Activated naive CD4-positive, alpha-beta T cell treated with anti-CD3 and anti-CD28 coated beads, Interleukin-2, amount 50 U/mL, for 72 hours (primary cell): Measurements from ENCODE around the gene CTSZ. TPM values are rescaled to one million over a fixed set of nuclear protein-coding genes. Genes with fewer than 3 reads are reported as not detected.

ENCODE experiments used
- ATAC-seq, 2 donors: fragments of 150-1000 bp; cut with Tn5 transposase; 2 replicates each; pipeline ENCODE4 v1.10.0; 2021; ENCODE audit warnings: mild to moderate bottlenecking in 2 of 2, moderate library complexity in 2 of 2
- DNase-seq, 2 donors: peaks; one replicate each; pipeline ENCODE4 v3.0.0; 2021 to 2022; ENCODE audit warnings: low spot score in 2 of 2
- H3K27ac Mint-ChIP-seq, 2 donors: one replicate each; pipeline ENCODE4 v1.8.0; 2022; ENCODE audit warnings: mild to moderate bottlenecking in 2 of 2, mixed read lengths in 2 of 2
- H3K36me3 Mint-ChIP-seq, 2 donors: one replicate each; pipeline ENCODE4 v1.8.0; 2022; ENCODE audit warnings: mixed read lengths in 2 of 2
- H3K9me3 Mint-ChIP-seq, 2 donors: one replicate each; pipeline ENCODE4 v1.8.0; 2022; ENCODE audit warnings: mixed read lengths in 2 of 2
- total RNA-seq, 2 donors: library from RNA; stranded (reverse); gene quantifications; one replicate each; pipeline ENCODE4 v1.2.3, GENCODE V29; 2022

CTSZ gene
- total RNA-seq, 2 donors from 2014 or later = 36.3 to 37.1 TPM

GRCh38 chr20:59007665-59008511 is 834 bp upstream of the CTSZ start:
- Mint-ChIP-seq H3K9me3 (no peaks in the 10 kb centered on the region), H3K27ac (peak overlapping the region in 1 of 2 donors; percentile 90), H3K36me3 (peaks cover 0 to 14% of the 10 kb centered on the region in 2 donors)
- DNase-seq = peak in 1 of 2 donors; percentile 53
- no peak for ATAC-seq

- peak in 1 of 2 donors; percentile 11 for ATAC-seq
These were observed 739 bp downstream of the CTSZ start for GRCh38 chr20:59006167-59006863.

GRCh38 chr20:59005523-59006166 is 1.4 kb downstream of the CTSZ start:
- Mint-ChIP-seq H3K36me3 (peaks cover 0 to 14% of the 10 kb centered on the region in 2 donors), H3K9me3 (no peaks in the 10 kb centered on the region), H3K27ac (peak overlapping the region; percentile 73 to 92)
- ATAC-seq = peak in 1 of 2 donors; percentile 6
- DNase-seq = no peak

More at GRCh38 chr20:59006167-59006863, 739 bp downstream of the CTSZ start:
- H3K36me3 Mint-ChIP-seq = peaks cover 0 to 14% of the 10 kb centered on the region in 2 donors
- no peaks in the 10 kb centered on the region for H3K9me3 Mint-ChIP-seq
- H3K27ac Mint-ChIP-seq = peak overlapping the region; percentile 73 to 82
- peak in 1 of 2 donors; percentile 56 for DNase-seq

GRCh38 chr20:59004763-59005522 is 2.1 kb downstream of the CTSZ start:
- H3K9me3 Mint-ChIP-seq = no peaks in the 10 kb centered on the region
- peak overlapping the region; percentile 73 to 92 for H3K27ac Mint-ChIP-seq
- DNase-seq = peak; percentile 41 to 87
- H3K36me3 Mint-ChIP-seq = peaks cover 0 to 14% of the 10 kb centered on the region in 2 donors
- ATAC-seq = peak; percentile 44 to 83

GRCh38 chr20:59004493-59004762 is 2.6 kb downstream of the CTSZ start:
- no peak for ATAC-seq
- peak overlapping the region; percentile 73 to 92 for H3K27ac Mint-ChIP-seq
- peak in 1 of 2 donors; percentile 42 for DNase-seq

GRCh38 chr20:59003836-59004492 is 3.1 kb downstream of the CTSZ start:
- DNase-seq = no peak
- peak overlapping the region; percentile 73 to 92 for H3K27ac Mint-ChIP-seq
- H3K36me3 Mint-ChIP-seq = peaks cover 0 to 14% of the 10 kb centered on the region in 2 donors
- no peaks in the 10 kb centered on the region for H3K9me3 Mint-ChIP-seq
- no peak for ATAC-seq

More at GRCh38 chr20:59004493-59004762, 2.6 kb downstream of the CTSZ start:
- H3K9me3 Mint-ChIP-seq = no peaks in the 10 kb centered on the region
- peaks cover 0 to 14% of the 10 kb centered on the region in 2 donors for H3K36me3 Mint-ChIP-seq

- DNase-seq = no peak
- no peak for ATAC-seq
- H3K36me3 Mint-ChIP-seq = peaks cover 0 to 14% of the 10 kb centered on the region in 2 donors
- H3K9me3 Mint-ChIP-seq = no peaks in the 10 kb centered on the region
- peak overlapping the region in 1 of 2 donors; percentile 73 for H3K27ac Mint-ChIP-seq
These were observed 4.1 kb downstream of the CTSZ start for GRCh38 chr20:59002874-59003399.

- ATAC-seq (no peak), DNase-seq (no peak)
- peak overlapping the region in 1 of 2 donors; percentile 73 for H3K27ac Mint-ChIP-seq
- H3K9me3 Mint-ChIP-seq = no peaks in the 10 kb centered on the region
- H3K36me3 Mint-ChIP-seq = peaks cover 0 to 18% of the 10 kb centered on the region in 2 donors
These were observed 4.7 kb downstream of the CTSZ start for GRCh38 chr20:59002388-59002787.

- H3K36me3 Mint-ChIP-seq = peaks cover 0 to 19% of the 10 kb centered on the region in 2 donors
- ATAC-seq (no peak), DNase-seq (no peak)
- H3K9me3 Mint-ChIP-seq = no peaks in the 10 kb centered on the region
- H3K27ac Mint-ChIP-seq = no peak overlapping the region
These were observed 5.4 kb downstream of the CTSZ start for GRCh38 chr20:59001449-59002171.

- no peak overlapping the region for H3K27ac Mint-ChIP-seq
- ATAC-seq (no peak), DNase-seq (no peak)
- no peaks in the 10 kb centered on the region for H3K9me3 Mint-ChIP-seq
- peaks cover 0 to 19% of the 10 kb centered on the region in 2 donors for H3K36me3 Mint-ChIP-seq
These were observed 6.0 kb downstream of the CTSZ start for GRCh38 chr20:59001068-59001448.

- DNase-seq = no peak
- no peak overlapping the region for H3K27ac Mint-ChIP-seq
- peaks cover 0 to 22% of the 10 kb centered on the region in 2 donors for H3K36me3 Mint-ChIP-seq
- H3K9me3 Mint-ChIP-seq = no peaks in the 10 kb centered on the region
- no peak for ATAC-seq
These were observed 6.7 kb downstream of the CTSZ start for GRCh38 chr20:59000326-59000725.

- DNase-seq (no peak), ATAC-seq (no peak)
- Mint-ChIP-seq H3K36me3 (peaks cover 0 to 14% of the 10 kb centered on the region in 2 donors), H3K9me3 (no peaks in the 10 kb centered on the region), H3K27ac (no peak overlapping the region)
These were observed 8.4 kb downstream of the CTSZ start for GRCh38 chr20:58998656-58999055.

- H3K36me3 Mint-ChIP-seq = peaks cover 0 to 17% of the 10 kb centered on the region in 2 donors
- no peaks in the 10 kb centered on the region for H3K9me3 Mint-ChIP-seq
- no peak overlapping the region for H3K27ac Mint-ChIP-seq
- ATAC-seq (no peak), DNase-seq (no peak)
These were observed 9.8 kb downstream of the CTSZ start for GRCh38 chr20:58997141-58997770.

GRCh38 chr20:58996226-58996611 is 10.8 kb downstream of the CTSZ start:
- Mint-ChIP-seq H3K9me3 (no peaks in the 10 kb centered on the region), H3K36me3 (peaks cover 6 to 23% of the 10 kb centered on the region in 2 donors), H3K27ac (peak overlapping the region in 1 of 2 donors; percentile 36)
- ATAC-seq (no peak), DNase-seq (no peak)
